PFSK-1 (cell line): ENCODE results near the gene CCDC80.

Experiments
- FOXP2 ChIP-seq: optimal IDR thresholded peaks from 2 replicates; pipeline ENCODE3; 2011; ENCODE audit warnings: borderline replicate concordance, control low read depth, inconsistent platforms; ENCODE audit not compliant: insufficient read depth; ENCODE audit errors: extremely low read length, extremely low read depth
- POLR2AphosphoS5 ChIP-seq: IDR thresholded peaks from 2 replicates; pipeline ENCODE4 v1.6.1; 2012; ENCODE audit warnings: low read depth, mild to moderate bottlenecking, control low read depth, low read length, moderate library complexity
- REST ChIP-seq, 2 experiments: IDR thresholded peaks; 2 replicates each; pipeline versions ENCODE4 v1.6.1 to v1.8.0; 2011 to 2012; ENCODE audit warnings: low read depth in 2 of 2, low read length in 2 of 2, control low read depth in 1 of 2, inconsistent platforms in 1 of 2, mild to moderate bottlenecking in 1 of 2, moderate library complexity in 1 of 2; ENCODE audit not compliant: insufficient read depth in 1 of 2
- TAF1 ChIP-seq: IDR thresholded peaks from 2 replicates; pipeline ENCODE4 v1.6.1; 2012; ENCODE audit warnings: low read length, control low read depth, borderline replicate concordance; ENCODE audit not compliant: insufficient read depth

GRCh38 chr3:112685420-112685819, 44.5 kb upstream of the CCDC80 start:
- TF ChIP-seq POLR2AphosphoS5: no peak
- TF ChIP-seq REST (IDR thresholded peaks at IDR 0.05; ENCODE audit: insufficient read depth in 1 of 2, low read depth in 2 of 2, low read length in 2 of 2): no peak
- TF ChIP-seq FOXP2: no peak
- no peak for TF ChIP-seq TAF1
